NT2/D1 (cell line): Measurements from ENCODE around the gene SLC2A8.
A peak's percentile ranks its signal among the peaks of the same experiment; 100 is the strongest.

ENCODE experiments used
- DNase-seq: peaks from one replicate; pipeline ENCODE4 v3.0.0-alpha.2; 2011; ENCODE audit warnings: low read depth, low spot score
- H3K27me3 ChIP-seq: 2 replicates; pipeline ENCODE4 v1.6.0; 2011; ENCODE audit warnings: mild to moderate bottlenecking; ENCODE audit not compliant: insufficient read length, insufficient read depth
- H3K36me3 ChIP-seq: 2 replicates; pipeline ENCODE4 v1.6.1; 2011; ENCODE audit warnings: mild to moderate bottlenecking, low read length, mixed read lengths; ENCODE audit not compliant: insufficient read depth, insufficient read length
- H3K4me1 ChIP-seq: 2 replicates; pipeline ENCODE4 v1.5.1; 2011; ENCODE audit not compliant: insufficient read depth, insufficient read length
- H3K4me3 ChIP-seq: 2 replicates; pipeline ENCODE4 v1.5.1; 2011; ENCODE audit warnings: low read depth; ENCODE audit not compliant: insufficient read length
- H3K9ac ChIP-seq: 2 replicates; pipeline ENCODE4 v1.6.0; 2011; ENCODE audit warnings: low read depth; ENCODE audit not compliant: insufficient read length
- H3K9me3 ChIP-seq: 2 replicates; pipeline ENCODE4 v1.5.1; 2011; ENCODE audit warnings: mild to moderate bottlenecking, low read length; ENCODE audit not compliant: insufficient read depth
- SUZ12 ChIP-seq: IDR thresholded peaks from 2 replicates; pipeline ENCODE4 v1.6.1; 2011; ENCODE audit not compliant: insufficient read length, insufficient read depth; ENCODE audit errors: extremely low read depth
- YY1 ChIP-seq: IDR thresholded peaks from 2 replicates; pipeline ENCODE4 v1.6.1; 2011; ENCODE audit not compliant: insufficient read length, insufficient read depth
- ZNF274 ChIP-seq: IDR thresholded peaks from 2 replicates; pipeline ENCODE4 v1.6.1; 2011; ENCODE audit warnings: mild to moderate bottlenecking, low read depth, low read length

Gene SLC2A8

GRCh38 chr9:127398275-127398647 lies 1.3 kb downstream of the SLC2A8 start:
- Histone ChIP-seq H3K27me3 (peaks cover 16% of the 10 kb centered on the region), H3K9ac (peak overlapping the region; percentile 92), H3K9me3 (no peaks in the 10 kb centered on the region), H3K36me3 (peaks cover 48% of the 10 kb centered on the region), H3K4me3 (peak overlapping the region; percentile 81), H3K4me1 (peaks cover 10% of the 10 kb centered on the region)
- DNase-seq = no peak
- no peak for TF ChIP-seq ZNF274
- no peak for TF ChIP-seq YY1
- TF ChIP-seq SUZ12 = no peak

- Histone ChIP-seq H3K4me1 (peaks cover 10% of the 10 kb centered on the region), H3K9ac (peak overlapping the region; percentile 92), H3K27me3 (peaks cover 16% of the 10 kb centered on the region), H3K4me3 (peak overlapping the region; percentile 81), H3K36me3 (peaks cover 54% of the 10 kb centered on the region), H3K9me3 (no peaks in the 10 kb centered on the region)
- no peak for DNase-seq
- TF ChIP-seq YY1 (no peak), ZNF274 (no peak), SUZ12 (no peak)
These were observed 1.9 kb downstream of the SLC2A8 start for GRCh38 chr9:127398715-127399400.

GRCh38 chr9:127399736-127400269 lies 2.8 kb downstream of the SLC2A8 start:
- DNase-seq = no peak
- H3K36me3 ChIP-seq = peaks cover 63% of the 10 kb centered on the region
- H3K9ac ChIP-seq = no peak overlapping the region
- H3K4me1 ChIP-seq = peaks cover 8% of the 10 kb centered on the region
- H3K9me3 ChIP-seq = no peaks in the 10 kb centered on the region
- H3K27me3 ChIP-seq = peaks cover 14% of the 10 kb centered on the region
- no peak overlapping the region for H3K4me3 ChIP-seq
- TF ChIP-seq ZNF274 (no peak), YY1 (no peak), SUZ12 (no peak)

GRCh38 chr9:127402401-127403090 lies 5.6 kb downstream of the SLC2A8 start:
- H3K9ac ChIP-seq = no peak overlapping the region
- H3K4me3 ChIP-seq = no peak overlapping the region
- no peak for TF ChIP-seq YY1
- no peak for TF ChIP-seq SUZ12
- TF ChIP-seq ZNF274 = no peak
- DNase-seq = no peak
- no peaks in the 10 kb centered on the region for H3K27me3 ChIP-seq
- H3K4me1 ChIP-seq = peaks cover 19% of the 10 kb centered on the region
- H3K9me3 ChIP-seq = no peaks in the 10 kb centered on the region
- peaks cover 91% of the 10 kb centered on the region for H3K36me3 ChIP-seq

- Histone ChIP-seq H3K9ac (no peak overlapping the region), H3K36me3 (peaks cover 93% of the 10 kb centered on the region), H3K27me3 (no peaks in the 10 kb centered on the region), H3K9me3 (no peaks in the 10 kb centered on the region), H3K4me1 (peaks cover 15% of the 10 kb centered on the region), H3K4me3 (no peak overlapping the region)
- no peak for TF ChIP-seq YY1
- TF ChIP-seq SUZ12 = no peak
- TF ChIP-seq ZNF274 = no peak
- DNase-seq = no peak
These were observed 6.7 kb downstream of the SLC2A8 start for GRCh38 chr9:127403507-127404192.

- H3K36me3 ChIP-seq = peaks cover 86% of the 10 kb centered on the region
These were observed 7.7 kb downstream of the SLC2A8 start for GRCh38 chr9:127404631-127405030.

More at GRCh38 chr9:127404631-127405030, 7.7 kb downstream of the SLC2A8 start:
- Histone ChIP-seq H3K9ac (no peak overlapping the region), H3K27me3 (no peaks in the 10 kb centered on the region), H3K4me3 (no peak overlapping the region), H3K4me1 (peaks cover 12% of the 10 kb centered on the region), H3K9me3 (no peaks in the 10 kb centered on the region)
- DNase-seq = no peak
- TF ChIP-seq SUZ12 (no peak), ZNF274 (no peak), YY1 (no peak)
